Brain pericyte (primary cell): ENCODE results near the gene VWA8.
"Not testable (repeated sequence)": the region's sequence is repeated elsewhere in the genome, so short reads cannot be mapped to it uniquely, and the experiment has no call there.

Source experiments
- DNase-seq: peaks from one replicate; pipeline ENCODE4 v3.0.0-alpha.2; 2012; ENCODE audit warnings: low read depth, low spot score

VWA8 gene

GRCh38 chr13:41647699-41648313 is 313.1 kb downstream of the VWA8 start:
- DNase-seq: not testable (repeated sequence)

- no peak for DNase-seq
These were observed 315.6 kb downstream of the VWA8 start for GRCh38 chr13:41645331-41645730.

- no peak for DNase-seq
These were observed 316.2 kb downstream of the VWA8 start for GRCh38 chr13:41644742-41645141.

GRCh38 chr13:41643507-41643906 is 317.4 kb downstream of the VWA8 start:
- no peak for DNase-seq

- no peak for DNase-seq
These were observed 318.9 kb downstream of the VWA8 start for GRCh38 chr13:41641961-41642360.

- DNase-seq: no peak
These were observed 319.5 kb downstream of the VWA8 start for GRCh38 chr13:41641429-41641828.

- no peak for DNase-seq
These were observed 320.7 kb downstream of the VWA8 start for GRCh38 chr13:41639955-41640780.

GRCh38 chr13:41639237-41639904 is 321.5 kb downstream of the VWA8 start:
- no peak for DNase-seq

GRCh38 chr13:41637586-41637985 is 323.3 kb downstream of the VWA8 start:
- no peak for DNase-seq

GRCh38 chr13:41637032-41637431 is 323.9 kb downstream of the VWA8 start:
- not testable (repeated sequence) for DNase-seq

GRCh38 chr13:41636590-41636989 is 324.3 kb downstream of the VWA8 start:
- not testable (repeated sequence) for DNase-seq

GRCh38 chr13:41634407-41634806 is 326.5 kb downstream of the VWA8 start:
- no peak for DNase-seq

- no peak for DNase-seq
These were observed 327.1 kb downstream of the VWA8 start for GRCh38 chr13:41633776-41634175.

- no peak for DNase-seq
These were observed 329.5 kb downstream of the VWA8 start for GRCh38 chr13:41631296-41631965.

- no peak for DNase-seq
These were observed 333.5 kb downstream of the VWA8 start for GRCh38 chr13:41627425-41627824.

- DNase-seq: no peak
These were observed 336.9 kb downstream of the VWA8 start for GRCh38 chr13:41624041-41624440.

GRCh38 chr13:41622432-41623429 is 338.2 kb downstream of the VWA8 start:
- no peak for DNase-seq

GRCh38 chr13:41621716-41622431 is 339.0 kb downstream of the VWA8 start:
- no peak for DNase-seq

- not testable (repeated sequence) for DNase-seq
These were observed 343.3 kb downstream of the VWA8 start for GRCh38 chr13:41617633-41618032.

- DNase-seq: no peak
These were observed 344.8 kb downstream of the VWA8 start for GRCh38 chr13:41616151-41616550.
